ENCODE measurements around the gene SAMD4A.
A peak's percentile ranks its signal among the peaks of the same experiment; 100 is the strongest.

Gene SAMD4A

GRCh38 chr14:54686219-54686870, 119.4 kb downstream of the SAMD4A start:
- no peak for DNase-seq (ENCODE audit: low spot score)

DNA sequence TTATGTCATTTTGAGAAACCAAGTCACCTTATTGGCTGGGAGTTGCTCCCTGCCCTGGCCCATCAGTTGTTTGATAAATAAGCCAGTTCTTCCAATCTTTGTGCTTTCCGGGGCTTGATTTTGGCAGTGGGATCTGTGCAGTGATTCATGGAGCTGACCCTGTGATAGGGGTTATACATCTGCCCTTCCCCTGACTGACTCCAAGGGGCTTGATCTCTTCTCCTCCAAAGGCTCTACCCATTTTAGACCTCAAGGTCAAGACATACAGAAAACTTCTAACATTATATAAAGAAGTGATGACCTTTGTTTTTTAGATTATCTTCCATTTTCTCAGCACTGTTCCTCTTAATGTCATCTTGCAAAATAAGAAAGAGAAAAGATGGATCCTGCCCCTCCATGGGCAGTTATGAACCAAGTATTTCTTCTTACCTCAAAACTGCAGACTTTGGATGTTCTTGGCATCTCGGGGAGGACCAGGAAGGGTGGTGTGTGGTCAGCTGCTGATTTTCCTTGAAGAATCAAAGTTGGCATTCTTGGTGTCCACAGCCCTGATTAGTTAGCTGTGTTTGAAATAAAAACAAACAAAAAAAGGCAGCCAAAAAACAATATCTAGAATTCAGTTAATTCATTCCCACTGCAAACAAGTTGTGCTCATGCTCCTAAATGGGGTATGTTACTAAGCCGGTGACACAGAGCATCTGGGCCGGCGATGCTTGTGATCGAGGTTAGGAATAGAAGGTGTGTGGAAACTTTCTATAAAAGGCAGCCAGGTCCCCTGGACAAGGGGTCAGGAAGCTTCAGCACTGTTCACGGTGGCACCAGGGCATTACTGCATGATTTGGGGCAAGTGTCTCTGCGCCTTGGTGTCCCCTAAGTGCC, 120.2 kb downstream of the SAMD4A start:
- DNase-seq (ENCODE audit: low spot score), result no peak

DNA sequence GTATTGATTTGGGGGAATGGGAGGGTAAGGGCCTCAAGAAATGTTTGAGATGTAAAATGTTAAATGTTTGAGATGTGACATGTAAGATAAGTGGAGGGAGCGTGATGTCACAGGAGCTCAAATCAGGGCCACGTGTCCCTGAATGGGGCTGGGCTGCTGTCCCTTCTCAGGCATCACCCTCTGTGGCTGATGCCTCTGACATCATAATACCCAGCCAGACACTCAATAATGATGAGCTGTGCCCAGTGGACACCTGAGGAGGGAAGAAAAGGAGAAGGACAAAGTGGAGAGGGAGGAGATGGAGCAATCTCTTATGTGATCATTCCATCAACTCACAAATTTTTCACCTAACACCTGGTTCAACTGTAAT, 120.8 kb downstream of the SAMD4A start:
- no peak for DNase-seq (ENCODE audit: low spot score)

DNA sequence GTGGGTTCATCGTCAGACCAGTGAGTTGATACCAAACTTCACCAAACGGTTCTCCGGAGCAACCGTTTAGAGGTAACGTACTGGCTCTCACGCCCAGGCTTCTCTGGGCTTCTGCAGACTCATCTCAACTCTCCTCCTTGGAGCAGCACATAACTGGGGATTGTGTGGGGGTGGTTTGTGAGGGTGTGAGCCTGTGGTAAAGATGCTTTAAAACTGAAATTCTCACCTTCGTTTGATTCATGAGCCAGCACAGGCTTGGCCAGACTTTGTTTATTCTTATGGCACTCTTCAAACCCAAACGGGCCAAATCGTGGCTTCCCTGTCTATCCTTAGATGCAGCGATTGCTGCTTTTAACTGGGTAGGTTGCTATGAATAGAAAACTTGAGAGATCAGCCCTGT, 121.3 kb downstream of the SAMD4A start:
- no peak for DNase-seq (ENCODE audit: low spot score)

DNA sequence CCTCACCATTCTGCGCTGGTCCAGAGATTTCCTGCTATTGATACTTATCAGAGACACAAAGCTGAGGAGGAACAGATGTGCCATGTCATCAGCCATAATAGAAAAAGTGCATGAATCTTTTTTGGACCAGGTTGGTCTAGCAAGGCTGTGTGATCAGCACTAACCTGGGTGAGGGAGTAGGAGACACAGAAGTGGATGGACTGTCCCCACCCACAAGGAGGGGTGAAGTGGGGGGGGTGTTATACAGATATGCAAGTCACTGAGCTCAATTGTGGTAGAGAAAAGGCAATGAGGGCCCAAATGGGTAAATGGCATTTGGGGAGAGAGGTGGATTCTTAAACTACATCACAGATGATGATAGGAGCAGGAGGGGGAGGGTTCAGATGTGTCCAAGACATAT, 123.0 kb downstream of the SAMD4A start:
- DNase-seq (ENCODE audit: low spot score), result no peak

DNA sequence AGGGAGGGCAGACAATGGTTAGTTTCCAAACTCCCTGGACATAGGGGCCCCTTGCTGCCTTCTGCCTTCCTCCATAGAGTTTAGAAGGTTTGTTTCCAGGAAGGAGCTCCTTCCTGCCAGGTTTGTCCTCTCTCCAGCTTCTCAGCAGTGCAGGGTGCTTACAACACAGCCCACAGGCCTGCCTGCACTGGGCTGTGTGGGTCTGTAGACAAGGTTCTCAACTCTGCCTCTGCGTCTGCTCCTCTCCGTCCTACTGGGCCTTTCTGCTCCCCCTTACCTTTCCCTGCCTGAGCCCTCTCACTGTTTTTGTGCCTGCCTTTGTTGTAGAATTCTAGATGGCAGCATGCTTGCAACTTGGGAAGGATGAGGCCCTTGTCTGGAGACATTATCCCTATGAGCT, 124.0 kb downstream of the SAMD4A start:
- no peak for DNase-seq (ENCODE audit: low spot score)

DNA sequence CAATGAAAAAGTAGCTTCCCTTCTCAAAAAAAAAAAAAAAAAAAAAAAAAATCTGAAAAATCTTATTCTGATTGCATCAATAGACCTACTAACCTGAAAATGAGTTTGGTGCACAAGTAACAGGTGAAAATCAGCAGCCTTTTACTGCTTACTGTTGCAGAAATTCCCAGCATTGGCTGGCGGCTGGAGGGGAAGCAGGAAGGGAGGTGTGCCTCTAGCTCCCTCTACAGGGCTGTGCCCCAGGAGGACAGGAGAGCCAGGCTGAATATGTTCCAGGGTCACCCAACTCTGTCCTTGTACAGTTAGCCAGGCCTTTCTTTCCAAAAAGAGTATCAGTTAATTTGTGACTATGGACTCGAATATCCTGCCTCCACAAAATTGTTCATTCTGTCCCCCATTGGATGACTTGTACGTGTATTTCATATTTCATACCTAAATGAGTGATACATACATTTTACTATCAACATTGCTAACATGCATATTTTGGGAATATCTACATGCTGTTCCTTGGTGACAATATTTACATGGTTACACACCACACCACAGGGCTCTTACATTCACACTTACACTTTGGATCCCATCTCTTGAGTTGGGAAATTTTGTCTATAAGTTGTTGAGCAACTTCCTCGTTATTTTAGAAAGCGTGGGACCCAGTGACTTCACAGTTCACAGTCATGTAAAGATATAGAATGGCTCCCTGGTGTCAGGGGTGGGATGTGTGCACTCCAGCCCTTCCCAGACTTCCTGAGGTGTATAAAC, 124.8 kb downstream of the SAMD4A start:
- DNase-seq (ENCODE audit: low spot score), result peak; percentile 23

- DNase-seq (ENCODE audit: low spot score), result no peak
Measured at GRCh38 chr14:54692284-54692772, 125.4 kb downstream of the SAMD4A start.

DNA sequence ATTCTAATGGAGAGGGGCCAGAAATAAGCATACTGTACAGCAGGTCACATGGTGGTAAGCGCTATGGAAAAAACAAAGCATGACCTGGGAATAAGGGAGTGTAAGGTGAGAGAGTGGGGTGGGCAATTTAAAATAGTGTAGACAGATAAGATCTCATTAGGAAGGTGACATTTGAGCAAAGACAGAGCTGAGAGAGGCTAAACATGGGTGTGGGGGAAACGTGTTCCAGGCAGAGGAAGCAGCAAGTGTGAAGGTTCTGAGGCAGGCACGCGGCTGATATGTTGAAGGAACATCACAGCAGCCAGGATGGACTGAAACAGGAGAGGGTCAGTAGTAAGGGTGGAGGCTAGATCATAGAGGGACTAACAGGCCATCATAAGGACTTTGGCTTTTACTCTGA, 126.8 kb downstream of the SAMD4A start:
- no peak for DNase-seq (ENCODE audit: low spot score)

- DNase-seq (ENCODE audit: low spot score), result no peak
Measured at GRCh38 chr14:54695196-54695595, 128.3 kb downstream of the SAMD4A start.

DNA sequence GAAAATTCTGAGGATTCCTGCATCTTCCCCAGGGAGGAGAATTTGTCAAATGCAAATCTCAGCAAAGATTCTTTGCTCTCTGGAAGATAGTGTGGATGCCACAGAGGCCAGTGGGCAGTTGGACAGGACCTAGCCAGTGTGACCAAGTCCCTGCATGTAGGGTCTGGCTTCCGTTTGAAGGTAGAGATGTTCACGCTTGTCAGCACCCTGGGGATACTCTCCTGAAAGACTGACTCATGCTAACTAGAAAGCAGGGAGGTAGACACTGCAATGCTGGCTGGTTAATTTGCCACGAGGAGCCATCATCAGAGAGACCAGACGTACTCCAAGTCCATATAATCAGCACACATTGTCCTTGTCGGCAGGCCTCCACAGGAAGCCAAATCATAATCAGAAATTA, 130.1 kb downstream of the SAMD4A start:
- DNase-seq (ENCODE audit: low spot score), result no peak

- DNase-seq (ENCODE audit: low spot score), result no peak
Measured at GRCh38 chr14:54697803-54698202, 130.9 kb downstream of the SAMD4A start.

- no peak for DNase-seq (ENCODE audit: low spot score)
Measured at GRCh38 chr14:54698501-54698900, 131.6 kb downstream of the SAMD4A start.

- DNase-seq (ENCODE audit: low spot score), result no peak
Measured at GRCh38 chr14:54698966-54699530, 132.1 kb downstream of the SAMD4A start.

DNA sequence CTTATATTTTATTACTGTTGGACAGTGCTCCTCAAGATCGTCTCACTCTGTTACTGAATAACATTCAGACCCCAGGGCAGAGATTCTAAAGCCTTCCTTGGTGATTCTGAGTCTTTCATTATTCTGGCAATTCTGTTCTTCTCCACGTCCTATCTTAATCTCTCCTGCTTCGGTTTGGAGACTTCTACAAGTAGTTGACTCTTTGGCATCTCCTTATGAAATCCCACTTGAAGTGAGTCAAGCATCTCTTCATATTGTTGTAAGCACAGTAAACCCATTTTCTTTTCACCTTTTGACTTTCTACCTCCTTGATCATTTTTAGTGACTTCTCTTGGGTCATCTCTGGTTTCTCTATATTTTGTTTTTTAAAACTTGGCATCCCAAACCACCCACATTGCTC, 132.8 kb downstream of the SAMD4A start:
- DNase-seq (ENCODE audit: low spot score), result no peak

DNA sequence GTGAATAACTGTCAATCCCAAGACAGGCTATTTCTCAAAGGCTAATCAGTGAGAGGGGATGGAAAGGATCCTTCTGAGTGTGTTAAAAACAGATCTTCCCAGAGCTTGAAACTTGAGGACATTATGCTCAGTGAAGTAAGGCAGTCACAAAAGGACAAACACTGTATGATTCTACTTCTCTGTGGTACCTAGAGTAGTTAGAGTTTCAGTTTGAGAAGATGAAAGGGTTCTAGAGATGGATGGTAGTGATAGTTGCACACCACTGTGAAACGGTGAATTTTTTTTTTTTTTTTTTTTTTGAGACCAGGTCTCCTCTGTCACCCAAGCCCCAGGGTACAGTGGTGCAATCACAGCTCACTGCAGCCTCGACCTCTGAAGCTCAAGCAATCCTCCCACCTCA, 133.8 kb downstream of the SAMD4A start:
- DNase-seq (ENCODE audit: low spot score), result no peak

GRCh38 chr14:54702014-54702491, 135.1 kb downstream of the SAMD4A start:
- no peak for DNase-seq (ENCODE audit: low spot score)

- no peak for DNase-seq (ENCODE audit: low spot score)
Measured at GRCh38 chr14:54702492-54702891, 135.6 kb downstream of the SAMD4A start.

GRCh38 chr14:54703082-54703481, 136.2 kb downstream of the SAMD4A start:
- no peak for DNase-seq (ENCODE audit: low spot score)

DNA sequence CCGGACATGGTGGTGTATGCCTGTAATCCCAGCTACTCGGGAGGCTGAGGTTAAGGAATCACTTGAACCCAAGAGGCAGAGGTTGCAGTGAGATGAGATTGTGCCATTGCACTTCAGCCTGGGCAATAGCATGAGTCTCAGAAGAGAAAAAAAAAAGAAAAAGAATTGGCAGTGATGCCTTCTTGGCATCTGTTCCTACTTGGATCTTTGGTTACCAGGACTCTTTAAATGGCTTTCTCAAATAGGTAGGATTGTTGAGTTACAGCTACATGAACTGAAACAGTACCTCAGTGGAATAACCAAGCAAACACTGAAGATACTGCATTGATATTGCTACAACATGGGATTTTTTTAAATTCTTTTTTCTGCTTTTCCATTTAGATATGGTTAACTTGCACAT, 136.8 kb downstream of the SAMD4A start:
- no peak for DNase-seq (ENCODE audit: low spot score)

DNA sequence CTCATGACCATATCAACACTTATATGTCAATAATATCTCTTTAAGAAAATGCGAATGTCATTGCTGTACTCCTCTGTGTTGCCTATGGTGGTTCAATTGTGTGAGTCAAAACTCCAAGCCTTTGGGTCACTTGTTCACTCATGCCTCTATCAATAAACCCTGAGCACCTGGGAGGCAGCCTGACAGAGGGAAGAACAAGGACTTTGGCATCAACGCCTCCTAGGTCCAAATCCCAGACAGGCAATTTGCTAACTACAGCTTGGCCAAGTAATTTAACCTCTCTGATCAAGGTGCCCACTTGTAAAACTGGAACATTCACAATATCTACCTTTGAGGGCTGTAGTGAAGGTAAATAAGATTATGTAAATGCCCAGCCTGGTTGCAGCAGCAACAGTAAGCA, 137.8 kb downstream of the SAMD4A start:
- no peak for DNase-seq (ENCODE audit: low spot score)

DNA sequence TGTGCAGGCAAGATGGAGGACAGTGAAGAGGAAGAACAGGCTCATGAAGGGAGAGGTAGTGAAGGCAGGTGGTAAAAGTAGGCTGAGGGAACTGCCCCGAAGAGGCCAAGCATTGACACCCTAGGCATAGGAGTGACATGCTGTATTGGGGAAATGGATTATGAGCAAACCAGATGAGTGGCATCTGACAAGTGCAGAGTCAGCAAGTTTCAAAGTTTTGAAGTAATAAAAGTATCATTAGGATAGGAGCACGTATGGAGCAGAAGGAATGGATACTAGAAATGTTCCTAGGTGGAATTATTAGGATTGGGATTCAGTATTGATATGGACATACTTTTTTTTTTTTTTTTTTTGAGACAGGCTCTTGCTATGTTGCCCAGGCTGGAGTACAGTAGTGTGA, 139.8 kb downstream of the SAMD4A start:
- no peak for DNase-seq (ENCODE audit: low spot score)
